K562 (cell line): ENCODE measurements around the gene GNAL. TPM values are rescaled to one million over a fixed set of nuclear protein-coding genes. Genes with fewer than 3 reads are reported as not detected.

Source experiments
- ARID2 ChIP-seq: fragments of 450-650 bp; IDR thresholded peaks from 2 replicates; pipeline ENCODE4 v1.6.1; 2017; ENCODE audit warnings: antibody characterized with exemption, mild to moderate bottlenecking
- CEBPB ChIP-seq: fragments of 450-650 bp; IDR thresholded peaks from 2 replicates; pipeline ENCODE4 v1.6.1; 2016; ENCODE audit warnings: missing genetic modification characterization, missing compliant biosample characterization
- CREBBP ChIP-seq: IDR thresholded peaks from one replicate; pipeline ENCODE4 v1.6.1; 2012; ENCODE audit warnings: low read depth, mild to moderate bottlenecking, control low read depth, inconsistent platforms, low read length
- CSDE1 ChIP-seq, 2 experiments: fragments of 450-650 bp; IDR thresholded peaks; 2 replicates each; pipeline ENCODE4 v1.6.1; 2016; ENCODE audit warnings: mild to moderate bottlenecking in 1 of 2
- ESRRA ChIP-seq: fragments of 450-650 bp; IDR thresholded peaks from 2 replicates; pipeline ENCODE4 v1.6.1; 2014; ENCODE audit warnings: low read depth, mild to moderate bottlenecking, moderate library complexity, borderline replicate concordance
- MCM5 ChIP-seq: fragments of 450-650 bp; IDR thresholded peaks from 2 replicates; pipeline ENCODE4 v1.6.1; 2016; ENCODE audit warnings: low read depth
- MITF ChIP-seq: IDR thresholded peaks from 2 replicates; pipeline ENCODE4 v1.6.1; 2014; ENCODE audit warnings: antibody characterized with exemption
- MTA1 ChIP-seq: fragments of 450-650 bp; IDR thresholded peaks from 2 replicates; pipeline ENCODE4 v1.6.1; 2017; ENCODE audit warnings: borderline replicate concordance
- OTX1 ChIP-seq: fragments of 450-650 bp; formaldehyde crosslinking; IDR thresholded peaks from 2 replicates; pipeline ENCODE4 v1.4.0; 2022; ENCODE audit warnings: mild to moderate bottlenecking
- PML ChIP-seq: IDR thresholded peaks from 2 replicates; pipeline ENCODE4 v1.6.1; 2012; ENCODE audit warnings: low read length, inconsistent platforms
- RBFOX2 ChIP-seq: fragments of 200-400 bp; formaldehyde crosslinking; IDR thresholded peaks from 2 replicates; pipeline ENCODE4 v1.6.1; 2017; ENCODE audit warnings: low read depth, mild to moderate bottlenecking, low read length, moderate library complexity
- SMARCA5 ChIP-seq: fragments of 450-650 bp; IDR thresholded peaks from 2 replicates; pipeline ENCODE4 v1.6.1; 2016
- TAF7 ChIP-seq: fragments of 450-650 bp; IDR thresholded peaks from 2 replicates; pipeline ENCODE4 v1.6.1; 2016; ENCODE audit warnings: missing genetic modification characterization, missing compliant biosample characterization
- TGIF2 ChIP-seq: sonication (generic); formaldehyde crosslinking; IDR thresholded peaks from 2 replicates; pipeline ENCODE4 v1.8.1; 2022; ENCODE audit warnings: mild to moderate bottlenecking, missing genetic modification reagents, moderate library complexity
- TRIM25 ChIP-seq: fragments of 450-650 bp; IDR thresholded peaks from 2 replicates; pipeline ENCODE4 v1.7.0; 2016; ENCODE audit warnings: borderline replicate concordance
- U2AF2 ChIP-seq: fragments of 200-400 bp; formaldehyde crosslinking; optimal IDR thresholded peaks from 2 replicates; pipeline ENCODE3; 2017; ENCODE audit warnings: low read depth, mild to moderate bottlenecking, low read length
- WHSC1 ChIP-seq: IDR thresholded peaks from one replicate; pipeline ENCODE4 v1.6.1; 2012; ENCODE audit warnings: low read length, control low read depth, inconsistent platforms
- XRCC5 ChIP-seq: fragments of 200-400 bp; formaldehyde crosslinking; IDR thresholded peaks from 2 replicates; pipeline ENCODE4 v1.6.1; 2017; ENCODE audit warnings: low read depth, mild to moderate bottlenecking, low read length
- ZBTB7A ChIP-seq: IDR thresholded peaks from 2 replicates; pipeline ENCODE4 v1.6.1; 2011; ENCODE audit warnings: low read depth, mild to moderate bottlenecking, low read length, moderate library complexity, borderline replicate concordance; ENCODE audit not compliant: control insufficient read depth
- ZKSCAN1 ChIP-seq: fragments of 150-350 bp; IDR thresholded peaks from 2 replicates; pipeline ENCODE4 v1.6.1; 2016; ENCODE audit warnings: low read depth, low read length
- ZNF12 ChIP-seq: sonication (generic); formaldehyde crosslinking; IDR thresholded peaks from 2 replicates; pipeline ENCODE4 v1.4.0; 2020; ENCODE audit warnings: mild to moderate bottlenecking, missing genetic modification reagents
- ZNF124 ChIP-seq: sonication (generic); formaldehyde crosslinking; IDR thresholded peaks from 2 replicates; pipeline ENCODE4 v1.8.1; 2022; ENCODE audit warnings: missing genetic modification reagents
- ZNF239 ChIP-seq: fragments of 250-450 bp; sonication (Bioruptor Pico); IDR thresholded peaks from 2 replicates; pipeline ENCODE4 v1.4.0; 2020; ENCODE audit warnings: mild to moderate bottlenecking
- ZNF668 ChIP-seq: fragments of 250-450 bp; sonication (Bioruptor Pico); IDR thresholded peaks from 2 replicates; pipeline ENCODE4 v1.8.0; 2022; ENCODE audit warnings: mild to moderate bottlenecking, inconsistent platforms
- polyA plus RNA-seq, 8 experiments: library from polyadenylated mRNA; depleted of rRNA in 4 of 8; stranded (reverse) in 5 of 8; unstranded in 3 of 8; fragments of >200 nt; fragmentation: Nextera tagmentation in 2 of 8; fragmentation: Illumina TruSeq in 1 of 8; extraction: Ambion mirVana in 2 of 8; extraction: Trizol in 1 of 8; gene quantifications; 2 replicates each; pipeline versions ENCODE4 v1.2.1 to v1.2.3, GENCODE V29; 2011 to 2014; ENCODE audit warnings: inconsistent platforms in 1 of 8, missing spikeins in 1 of 8
- total RNA-seq, 7 experiments: library from RNA; depleted of rRNA in 6 of 7; stranded (reverse); fragments of >200 nt in 6 of 7; fragmentation: Illumina TruSeq in 2 of 7; extraction: Trizol in 2 of 7; gene quantifications; 2 replicates each; pipeline versions ENCODE4 v1.2.1 to v1.2.3, GENCODE V29; 2011 to 2021; ENCODE audit warnings: low replicate concordance in 1 of 7
- TF ChIP-seq, protein P1 (sequence below): fragments of 250-450 bp; sonication (Bioruptor Pico); IDR thresholded peaks from 2 replicates; pipeline ENCODE4 v1.8.0; 2022; ENCODE audit warnings: inconsistent platforms, mild to moderate bottlenecking, moderate library complexity, borderline replicate concordance
- TF ChIP-seq, protein P2 (sequence below): sonication (generic); formaldehyde crosslinking; IDR thresholded peaks from 2 replicates; pipeline ENCODE4 v1.8.0; 2023; ENCODE audit warnings: mild to moderate bottlenecking, missing genetic modification reagents

Gene GNAL
- total and polyA plus RNA-seq, 9 of the 15 experiments (the other 6 are each of a cell fraction or from before 2014, with no cell fraction given), result under 0.01 to 0.10 (median 0.01) TPM; not detected in 5

DNA sequence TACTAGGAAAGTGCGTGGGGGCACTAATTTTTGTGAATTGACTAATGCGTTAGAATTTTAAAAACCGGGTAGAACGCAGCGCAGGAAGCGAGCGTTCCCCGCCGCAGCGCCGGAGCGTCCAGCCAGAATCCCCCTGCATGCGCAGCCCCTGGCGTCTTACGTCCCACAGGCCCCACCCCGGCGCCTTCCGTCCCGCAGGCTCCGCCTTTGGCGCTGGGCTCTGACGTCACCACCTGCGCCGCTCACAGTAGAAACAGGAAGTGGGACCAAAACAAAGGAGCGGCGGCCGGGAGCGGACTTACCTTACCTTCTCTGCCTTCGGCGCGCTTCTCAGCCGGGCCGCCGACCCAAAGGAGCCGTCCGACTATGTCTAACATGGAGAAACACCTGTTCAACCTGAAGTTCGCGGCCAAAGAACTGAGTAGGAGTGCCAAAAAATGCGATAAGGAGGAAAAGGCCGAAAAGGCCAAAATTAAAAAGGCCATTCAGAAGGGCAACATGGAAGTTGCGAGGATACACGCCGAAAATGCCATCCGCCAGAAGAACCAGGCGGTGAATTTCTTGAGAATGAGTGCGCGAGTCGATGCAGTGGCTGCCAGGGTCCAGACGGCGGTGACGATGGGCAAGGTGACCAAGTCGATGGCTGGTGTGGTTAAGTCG is 162.2 kb downstream of the GNAL start, which contains the start of gene CHMP1B (continued):
- TF ChIP-seq RBFOX2 (peak; percentile 97), ZBTB7A (peak; percentile 96), MTA1 (peak; percentile 99), ARID2 (no peak), PML (peak; percentile 60; the same call in 1 of the 2 replicates), OTX1 (CRISPR knock-in tag) (0 out of 2 replicates have a peak, but pooled peaks have one; percentile 58), SMARCA5 (no peak), CREBBP (no peak), TGIF2 (CRISPR knock-in tag) (no peak), CEBPB (no peak), ESRRA (peak; percentile 51; the same call in 1 of the 2 replicates), XRCC5 (peak; percentile 57; the same call in 1 of the 2 replicates), ZNF12 (CRISPR knock-in tag) (no peak), ZNF124 (CRISPR knock-in tag) (no peak), U2AF2 (no peak), ZNF239 (no peak), MITF (no peak), ZNF668 (no peak), ZKSCAN1 (peak; percentile 66; the same call in 1 of the 2 replicates), CSDE1 (IDR thresholded peaks at IDR 0.05) (peak in 1 of 2 experiments; percentile 68; a peak in 2 of 4 replicates), TAF7 (tag) (peak; percentile 88), MCM5 (no peak), TRIM25 (no peak), WHSC1 (no peak)
- TF ChIP-seq, protein P1, sequence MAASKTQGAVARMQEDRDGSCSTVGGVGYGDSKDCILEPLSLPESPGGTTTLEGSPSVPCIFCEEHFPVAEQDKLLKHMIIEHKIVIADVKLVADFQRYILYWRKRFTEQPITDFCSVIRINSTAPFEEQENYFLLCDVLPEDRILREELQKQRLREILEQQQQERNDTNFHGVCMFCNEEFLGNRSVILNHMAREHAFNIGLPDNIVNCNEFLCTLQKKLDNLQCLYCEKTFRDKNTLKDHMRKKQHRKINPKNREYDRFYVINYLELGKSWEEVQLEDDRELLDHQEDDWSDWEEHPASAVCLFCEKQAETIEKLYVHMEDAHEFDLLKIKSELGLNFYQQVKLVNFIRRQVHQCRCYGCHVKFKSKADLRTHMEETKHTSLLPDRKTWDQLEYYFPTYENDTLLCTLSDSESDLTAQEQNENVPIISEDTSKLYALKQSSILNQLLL (CRISPR knock-in tag), result no peak
- TF ChIP-seq, protein P2, sequence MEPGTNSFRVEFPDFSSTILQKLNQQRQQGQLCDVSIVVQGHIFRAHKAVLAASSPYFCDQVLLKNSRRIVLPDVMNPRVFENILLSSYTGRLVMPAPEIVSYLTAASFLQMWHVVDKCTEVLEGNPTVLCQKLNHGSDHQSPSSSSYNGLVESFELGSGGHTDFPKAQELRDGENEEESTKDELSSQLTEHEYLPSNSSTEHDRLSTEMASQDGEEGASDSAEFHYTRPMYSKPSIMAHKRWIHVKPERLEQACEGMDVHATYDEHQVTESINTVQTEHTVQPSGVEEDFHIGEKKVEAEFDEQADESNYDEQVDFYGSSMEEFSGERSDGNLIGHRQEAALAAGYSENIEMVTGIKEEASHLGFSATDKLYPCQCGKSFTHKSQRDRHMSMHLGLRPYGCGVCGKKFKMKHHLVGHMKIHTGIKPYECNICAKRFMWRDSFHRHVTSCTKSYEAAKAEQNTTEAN, result no peak
